GM19452 (cell line): ENCODE results near the gene CCDC184.
"Not testable (repeated sequence)": the region's sequence is repeated elsewhere in the genome, so short reads cannot be mapped to it uniquely, and the experiment has no call there.

ENCODE experiments used
- ATAC-seq: cut with Tn5 transposase; IDR thresholded peaks from one replicate; pipeline ENCODE4 v1.9.1; 2021; ENCODE audit not compliant: unreplicated experiment

Gene CCDC184

GRCh38 chr12:48201516-48201915 is 18.1 kb downstream of the CCDC184 start:
- ATAC-seq, result no peak

- ATAC-seq, result no peak
These were observed 19.3 kb downstream of the CCDC184 start for GRCh38 chr12:48202766-48203165.

GRCh38 chr12:48203192-48203591 is 19.7 kb downstream of the CCDC184 start, which contains the start of gene OR10AD1:
Gene OR10AD1, minus strand, starts transcription at chr12:48203292. Its CDS starts 0 bp downstream, at chr12:48203292.
- ATAC-seq, result no peak

GRCh38 chr12:48209495-48209894 is 26.1 kb downstream of the CCDC184 start:
- ATAC-seq, result not testable (repeated sequence)

GRCh38 chr12:48216785-48217184 is 33.3 kb downstream of the CCDC184 start:
- ATAC-seq, result no peak

- no peak for ATAC-seq
These were observed 36.2 kb downstream of the CCDC184 start for GRCh38 chr12:48219631-48220030.

GRCh38 chr12:48220701-48221100 is 37.3 kb downstream of the CCDC184 start:
- no peak for ATAC-seq

- ATAC-seq, result no peak
These were observed 38.2 kb downstream of the CCDC184 start for GRCh38 chr12:48221645-48222044.

- ATAC-seq, result not testable (repeated sequence)
These were observed 41.1 kb downstream of the CCDC184 start for GRCh38 chr12:48224533-48224932.

GRCh38 chr12:48231169-48231958 is 47.9 kb downstream of the CCDC184 start:
- ATAC-seq, result not testable (repeated sequence)
